H1 (cell line): ENCODE data around the gene FAM24B.
"Not testable (repeated sequence)": the region's sequence is repeated elsewhere in the genome, so short reads cannot be mapped to it uniquely, and the experiment has no call there.

ENCODE experiments used
- CBX5 ChIP-seq: fragments of 300-800, 300-1000 bp; sonication (generic); IDR thresholded peaks from 2 replicates; pipeline ENCODE4 v1.7.1; 2016; ENCODE audit warnings: antibody characterized with exemption, low read length, low read depth
- EZH2 ChIP-seq: fragments of 200-600 bp; sonication (generic); IDR thresholded peaks from 2 replicates; pipeline ENCODE4 v1.7.1; 2012; ENCODE audit warnings: low read depth, mild to moderate bottlenecking, moderate library complexity, low read length, inconsistent platforms; ENCODE audit not compliant: severe bottlenecking
- JUN ChIP-seq: IDR thresholded peaks from 2 replicates; pipeline ENCODE4 v1.6.1; 2011; ENCODE audit warnings: low read depth, mild to moderate bottlenecking, improper control_type of control experiment, low read length
- KDM1A ChIP-seq: fragments of 200-600, 300-600 bp; sonication (generic); IDR thresholded peaks from 2 replicates; pipeline ENCODE4 v1.7.1; 2016; ENCODE audit warnings: mild to moderate bottlenecking, low read length, borderline replicate concordance
- POLR2A ChIP-seq, 2 experiments: IDR thresholded peaks; 1 replicate in 1 of 2; 2 replicates in 1 of 2; pipeline ENCODE4 v1.6.1; 2011; ENCODE audit warnings: low read depth in 2 of 2, low read length in 2 of 2, mild to moderate bottlenecking in 2 of 2; ENCODE audit errors: control extremely low read depth in 1 of 2
- SP1 ChIP-seq: IDR thresholded peaks from 2 replicates; pipeline ENCODE4 v1.6.1; 2011; ENCODE audit warnings: low read depth, low read length
- SRF ChIP-seq: IDR thresholded peaks from 2 replicates; pipeline ENCODE4 v1.6.1; 2011; ENCODE audit warnings: mild to moderate bottlenecking, low read depth, low read length, moderate library complexity
- YY1 ChIP-seq: IDR thresholded peaks from 2 replicates; pipeline ENCODE4 v1.6.1; 2011; ENCODE audit warnings: low read depth, mild to moderate bottlenecking, low read length
- TF ChIP-seq, protein P1 (sequence below), 3 experiments: IDR thresholded peaks; 1 replicate in 2 of 3; 2 replicates in 1 of 3; pipeline versions ENCODE4 v1.5.1 to v1.6.1; 2011; ENCODE audit warnings: low read length in 3 of 3, mild to moderate bottlenecking in 3 of 3, inconsistent platforms in 2 of 3, low read depth in 1 of 3, moderate library complexity in 1 of 3; ENCODE audit not compliant: insufficient read depth in 1 of 3; ENCODE audit errors: control extremely low read depth in 1 of 3
- TF ChIP-seq, protein P2 (sequence below): IDR thresholded peaks from 2 replicates; pipeline ENCODE4 v1.6.1; 2012; ENCODE audit warnings: inconsistent platforms

DNA sequence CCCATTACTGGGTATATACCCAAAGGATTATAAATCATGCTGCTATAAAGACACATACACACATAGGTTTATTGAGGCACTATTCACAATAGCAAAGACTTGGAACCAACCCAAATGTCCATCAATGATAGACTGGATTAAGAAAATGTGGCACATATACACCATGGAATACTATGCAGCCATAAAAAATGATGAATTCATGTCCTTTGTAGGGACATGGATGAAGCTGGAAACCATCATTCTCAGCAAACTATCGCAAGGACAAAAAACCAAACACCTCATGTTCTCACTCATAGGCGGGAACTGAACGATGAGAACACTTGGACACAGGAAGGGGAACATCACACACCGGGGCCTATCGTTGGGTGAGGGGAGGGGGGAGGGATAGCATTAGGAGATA is 21.3 kb downstream of the FAM24B start:
- not testable (repeated sequence) for TF ChIP-seq SRF; YY1; EZH2; JUN; POLR2A (IDR thresholded peaks at IDR 0.05; ENCODE audit: control extremely low read depth in 1 of 2, low read depth in 2 of 2, low read length in 2 of 2); KDM1A; SP1; CBX5
- TF ChIP-seq, protein P1, sequence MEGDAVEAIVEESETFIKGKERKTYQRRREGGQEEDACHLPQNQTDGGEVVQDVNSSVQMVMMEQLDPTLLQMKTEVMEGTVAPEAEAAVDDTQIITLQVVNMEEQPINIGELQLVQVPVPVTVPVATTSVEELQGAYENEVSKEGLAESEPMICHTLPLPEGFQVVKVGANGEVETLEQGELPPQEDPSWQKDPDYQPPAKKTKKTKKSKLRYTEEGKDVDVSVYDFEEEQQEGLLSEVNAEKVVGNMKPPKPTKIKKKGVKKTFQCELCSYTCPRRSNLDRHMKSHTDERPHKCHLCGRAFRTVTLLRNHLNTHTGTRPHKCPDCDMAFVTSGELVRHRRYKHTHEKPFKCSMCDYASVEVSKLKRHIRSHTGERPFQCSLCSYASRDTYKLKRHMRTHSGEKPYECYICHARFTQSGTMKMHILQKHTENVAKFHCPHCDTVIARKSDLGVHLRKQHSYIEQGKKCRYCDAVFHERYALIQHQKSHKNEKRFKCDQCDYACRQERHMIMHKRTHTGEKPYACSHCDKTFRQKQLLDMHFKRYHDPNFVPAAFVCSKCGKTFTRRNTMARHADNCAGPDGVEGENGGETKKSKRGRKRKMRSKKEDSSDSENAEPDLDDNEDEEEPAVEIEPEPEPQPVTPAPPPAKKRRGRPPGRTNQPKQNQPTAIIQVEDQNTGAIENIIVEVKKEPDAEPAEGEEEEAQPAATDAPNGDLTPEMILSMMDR (IDR thresholded peaks at IDR 0.05; ENCODE audit: control extremely low read depth in 1 of 3, insufficient read depth in 1 of 3, low read depth in 1 of 3, low read length in 3 of 3): not testable (repeated sequence)
- TF ChIP-seq, protein P2, sequence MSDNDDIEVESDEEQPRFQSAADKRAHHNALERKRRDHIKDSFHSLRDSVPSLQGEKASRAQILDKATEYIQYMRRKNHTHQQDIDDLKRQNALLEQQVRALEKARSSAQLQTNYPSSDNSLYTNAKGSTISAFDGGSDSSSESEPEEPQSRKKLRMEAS: not testable (repeated sequence)
